ENCODE results near the gene PHLPP1.

Gene PHLPP1

DNA sequence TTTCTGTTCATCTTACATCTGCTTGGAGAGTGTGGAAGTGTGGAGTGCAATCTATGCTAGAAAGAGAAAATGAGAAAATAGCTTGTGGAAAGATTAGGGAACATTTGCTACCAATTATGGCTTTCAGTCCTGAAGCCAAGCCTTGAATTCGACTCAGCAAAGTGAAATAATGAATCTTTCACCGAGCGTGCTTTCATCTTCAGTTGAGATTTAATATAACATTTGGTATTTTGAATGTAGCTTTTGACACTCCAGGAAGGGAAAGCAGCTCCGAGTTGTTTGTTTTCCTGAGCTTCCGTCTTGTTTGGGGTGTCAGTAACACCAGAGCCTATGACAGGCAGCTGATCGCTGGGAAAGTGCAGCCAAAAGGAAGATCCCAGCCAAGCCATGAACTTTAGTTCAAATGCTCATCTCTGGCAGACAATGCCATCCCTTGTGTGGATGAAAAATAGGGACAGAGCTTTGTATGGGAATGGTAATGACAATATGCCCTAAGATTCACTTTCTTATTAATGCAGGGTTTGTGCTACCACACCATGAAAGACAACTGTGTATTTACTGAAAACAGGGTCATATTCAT, 25.0 kb upstream of the PHLPP1 start:
- no peak for TF ChIP-seq CTCF (IDR thresholded peaks at IDR 0.05)

DNA sequence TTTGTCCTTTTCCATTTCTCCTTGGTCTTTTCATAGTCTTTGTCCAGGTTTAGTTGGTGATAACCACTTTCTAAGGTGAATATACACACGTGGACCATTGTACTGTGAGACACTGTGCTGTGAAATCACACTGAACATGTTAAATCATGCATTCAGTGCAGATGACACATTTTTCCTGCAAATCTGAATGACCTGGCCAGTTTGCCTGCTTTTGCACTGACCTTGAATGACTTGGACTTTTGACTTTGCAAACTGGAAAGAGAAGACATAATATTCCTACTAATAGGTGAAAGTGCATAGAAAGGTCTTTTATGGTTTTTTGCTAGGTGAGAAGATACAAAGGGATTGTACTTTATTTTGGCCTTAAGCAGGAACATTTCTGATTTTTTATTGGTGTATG, 21.7 kb upstream of the PHLPP1 start:
- TF ChIP-seq CTCF (IDR thresholded peaks at IDR 0.05): no peak

- TF ChIP-seq CTCF (IDR thresholded peaks at IDR 0.05): no peak
Measured at GRCh38 chr18:62697636-62698035, 17.7 kb upstream of the PHLPP1 start.

DNA sequence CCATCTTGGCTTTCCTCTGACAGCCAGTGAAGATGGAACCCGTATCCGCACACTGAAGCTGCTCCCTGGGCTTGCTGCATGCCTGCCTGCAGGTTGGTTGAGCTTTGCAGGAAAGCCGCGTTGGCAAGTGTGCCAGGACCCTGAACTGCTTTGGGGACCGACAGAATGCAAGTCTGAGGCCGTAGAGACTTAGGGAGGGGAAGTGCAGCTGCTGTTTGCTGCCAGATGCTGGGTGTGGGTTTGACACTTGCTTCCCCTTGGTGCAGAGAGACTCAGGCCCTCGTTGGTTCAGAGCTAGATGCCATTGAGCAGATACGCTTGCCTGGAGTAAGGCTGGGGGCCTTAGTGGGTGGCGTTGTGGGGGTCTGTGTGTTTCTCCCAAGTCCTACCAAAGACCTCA, 13.1 kb upstream of the PHLPP1 start:
- no peak for TF ChIP-seq CTCF (IDR thresholded peaks at IDR 0.05)

DNA sequence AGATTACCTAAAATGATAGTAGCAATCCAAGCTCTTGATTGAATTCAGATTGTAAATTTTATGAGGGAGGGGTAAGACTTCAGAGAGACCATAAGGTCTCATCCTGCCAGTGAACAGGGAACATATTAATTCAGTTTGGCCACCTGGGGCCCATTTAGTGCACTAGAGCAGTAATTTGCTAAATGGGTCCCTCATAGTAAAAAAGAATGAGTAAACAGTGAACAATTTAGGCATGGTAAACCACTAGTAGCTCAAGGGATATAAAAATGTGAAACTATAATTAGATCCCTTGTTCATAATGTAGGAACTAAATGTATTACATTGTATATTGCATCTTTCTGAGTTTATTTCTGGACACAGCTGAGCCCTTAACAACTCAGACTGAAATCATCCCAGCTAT, 4.9 kb upstream of the PHLPP1 start:
- no peak for TF ChIP-seq CTCF (IDR thresholded peaks at IDR 0.05)

DNA sequence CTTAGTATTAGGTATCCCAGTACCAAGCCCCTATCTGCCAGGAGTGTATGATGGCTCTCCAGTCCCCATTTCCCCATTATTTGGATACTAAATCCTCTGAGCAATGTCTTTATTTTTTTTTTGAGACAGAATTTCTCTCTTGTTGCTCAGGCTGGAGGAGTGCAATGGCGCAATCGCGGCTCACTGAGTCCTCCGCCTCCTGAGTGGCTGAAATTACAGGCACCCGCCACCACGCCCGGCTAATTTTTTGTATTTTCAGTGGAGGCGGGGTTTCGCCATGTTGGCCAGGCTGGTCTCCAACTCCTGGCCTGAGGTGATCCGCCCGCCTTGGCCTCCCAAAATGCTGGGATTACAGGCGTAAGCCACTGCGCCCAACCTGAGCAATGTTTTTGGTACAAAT, 3.6 kb upstream of the PHLPP1 start:
- TF ChIP-seq CTCF (IDR thresholded peaks at IDR 0.05): no peak

- no peak for TF ChIP-seq CTCF (IDR thresholded peaks at IDR 0.05)
Measured at GRCh38 chr18:62713651-62714247, 1.6 kb upstream of the PHLPP1 start.

Data from LNCAP (cell line).